PC-3 (cell line): Measurements from ENCODE around the gene PACRG.

ENCODE experiments used
- EZH2 ChIP-seq: fragments of 300-600 bp; sonication (generic); IDR thresholded peaks from one replicate; pipeline ENCODE4 v1.6.1; 2017; ENCODE audit warnings: antibody characterized with exemption, mild to moderate bottlenecking, low read length; ENCODE audit not compliant: unreplicated experiment
- TF ChIP-seq, protein P1 (sequence below): fragments of 300-600 bp; sonication (generic); conservative IDR thresholded peaks from 2 replicates; pipeline ENCODE4 v1.5.1; 2017; ENCODE audit warnings: antibody characterized with exemption, low read depth, mild to moderate bottlenecking, low read length

- TF ChIP-seq, protein P1, sequence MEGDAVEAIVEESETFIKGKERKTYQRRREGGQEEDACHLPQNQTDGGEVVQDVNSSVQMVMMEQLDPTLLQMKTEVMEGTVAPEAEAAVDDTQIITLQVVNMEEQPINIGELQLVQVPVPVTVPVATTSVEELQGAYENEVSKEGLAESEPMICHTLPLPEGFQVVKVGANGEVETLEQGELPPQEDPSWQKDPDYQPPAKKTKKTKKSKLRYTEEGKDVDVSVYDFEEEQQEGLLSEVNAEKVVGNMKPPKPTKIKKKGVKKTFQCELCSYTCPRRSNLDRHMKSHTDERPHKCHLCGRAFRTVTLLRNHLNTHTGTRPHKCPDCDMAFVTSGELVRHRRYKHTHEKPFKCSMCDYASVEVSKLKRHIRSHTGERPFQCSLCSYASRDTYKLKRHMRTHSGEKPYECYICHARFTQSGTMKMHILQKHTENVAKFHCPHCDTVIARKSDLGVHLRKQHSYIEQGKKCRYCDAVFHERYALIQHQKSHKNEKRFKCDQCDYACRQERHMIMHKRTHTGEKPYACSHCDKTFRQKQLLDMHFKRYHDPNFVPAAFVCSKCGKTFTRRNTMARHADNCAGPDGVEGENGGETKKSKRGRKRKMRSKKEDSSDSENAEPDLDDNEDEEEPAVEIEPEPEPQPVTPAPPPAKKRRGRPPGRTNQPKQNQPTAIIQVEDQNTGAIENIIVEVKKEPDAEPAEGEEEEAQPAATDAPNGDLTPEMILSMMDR = no peak
- no peak for TF ChIP-seq EZH2
Observed at GRCh38 chr6:162862462-162862861, 134.7 kb downstream of the PACRG start.
